Bronchial epithelial cell (primary cell): ENCODE results near the gene PCCA. TPM values are rescaled to one million over a fixed set of nuclear protein-coding genes. Genes with fewer than 3 reads are reported as not detected.

ENCODE experiments used
- DNase-seq: peaks from one replicate; pipeline ENCODE4 v3.0.0-alpha.2; 2010; ENCODE audit warnings: low read depth
- FAIRE-seq: peaks from 2 replicates; lab custom pipeline; 2011; peaks lifted over from hg19 to GRCh38; lab: Jason Lieb, UNC
- H3K27me3 ChIP-seq: 2 replicates; pipeline ENCODE4 v1.5.1; 2011; ENCODE audit warnings: low read length; ENCODE audit not compliant: control insufficient read depth, insufficient read depth
- H3K36me3 ChIP-seq: 2 replicates; pipeline ENCODE4 v1.5.1; 2011; ENCODE audit warnings: low read length; ENCODE audit not compliant: control insufficient read depth, insufficient read depth
- H3K4me3 ChIP-seq: 2 replicates; pipeline ENCODE4 v1.5.1; 2011; ENCODE audit warnings: mild to moderate bottlenecking, low read depth, low read length, control low read depth
- CTCF ChIP-seq: IDR thresholded peaks from 2 replicates; pipeline ENCODE4 v1.5.1; 2011; ENCODE audit warnings: mild to moderate bottlenecking, moderate library complexity, low read length, control low read depth, inconsistent platforms; ENCODE audit not compliant: insufficient read depth, severe bottlenecking
- total RNA-seq: library from RNA; depleted of rRNA; stranded (reverse); fragments of >200 nt; gene quantifications from 2 replicates; pipeline ENCODE4 v1.2.1, GENCODE V29; 2014

Gene PCCA
- total RNA-seq, 1 donor from 2014 or later, result 27.1 TPM

- H3K27me3 ChIP-seq, result no peaks in the 10 kb centered on the region
- H3K4me3 ChIP-seq, result no peak overlapping the region
- DNase-seq (no peak), FAIRE-seq (no peak)
- H3K36me3 ChIP-seq, result no peaks in the 10 kb centered on the region
- TF ChIP-seq CTCF, result no peak
These were observed 343.7 kb downstream of the PCCA start for GRCh38 chr13:100432611-100433010.

- FAIRE-seq (no peak), DNase-seq (no peak)
- no peaks in the 10 kb centered on the region for H3K36me3 ChIP-seq
- H3K4me3 ChIP-seq, result no peak overlapping the region
- no peaks in the 10 kb centered on the region for H3K27me3 ChIP-seq
- TF ChIP-seq CTCF, result no peak
These were observed 344.6 kb downstream of the PCCA start for GRCh38 chr13:100433475-100433874.

GRCh38 chr13:100434010-100434763, 345.3 kb downstream of the PCCA start:
- H3K27me3 ChIP-seq, result no peaks in the 10 kb centered on the region
- no peak for TF ChIP-seq CTCF
- H3K4me3 ChIP-seq, result no peak overlapping the region
- FAIRE-seq, result no peak
- DNase-seq, result peak; percentile 11
- no peaks in the 10 kb centered on the region for H3K36me3 ChIP-seq

- Histone ChIP-seq H3K36me3 (no peaks in the 10 kb centered on the region), H3K4me3 (no peak overlapping the region), H3K27me3 (no peaks in the 10 kb centered on the region)
- no peak for DNase-seq
- no peak for TF ChIP-seq CTCF
- no peak for FAIRE-seq
These were observed 347.2 kb downstream of the PCCA start for GRCh38 chr13:100436099-100436498.

GRCh38 chr13:100438059-100438788, 349.3 kb downstream of the PCCA start:
- Histone ChIP-seq H3K36me3 (no peaks in the 10 kb centered on the region), H3K4me3 (no peak overlapping the region), H3K27me3 (no peaks in the 10 kb centered on the region)
- no peak for TF ChIP-seq CTCF
- FAIRE-seq, result peak; percentile 7
- no peak for DNase-seq
